Transverse colon (tissue), 4 donors: ENCODE data around the gene MLLT10. TPM values are rescaled to one million over a fixed set of nuclear protein-coding genes. Genes with fewer than 3 reads are reported as not detected.
A peak's percentile ranks its signal among the peaks of the same experiment; 100 is the strongest.

Source experiments
- DNase-seq: peaks from one replicate; pipeline ENCODE4 v3.0.0-alpha.2; 2019
- H3K27ac ChIP-seq, 4 donors: fragments of 200-600 bp; sonication (generic); 2 replicates each; pipeline ENCODE4 v1.5.1; 2016 to 2018; ENCODE audit warnings: inconsistent platforms in 4 of 4
- H3K27me3 ChIP-seq: fragments of 200-600 bp; sonication (generic); 2 replicates; pipeline ENCODE4 v1.5.1; 2017; ENCODE audit warnings: inconsistent platforms
- H3K36me3 ChIP-seq, 4 donors: fragments of 200-600 bp; sonication (generic); 2 replicates each; pipeline ENCODE4 v1.5.1; 2017 to 2019; ENCODE audit warnings: inconsistent platforms in 4 of 4
- H3K4me1 ChIP-seq, 4 donors: fragments of 200-600 bp; sonication (generic); 2 replicates each; pipeline ENCODE4 v1.5.1; 2017 to 2020; ENCODE audit warnings: inconsistent platforms in 4 of 4
- H3K4me3 ChIP-seq, 4 donors: fragments of 200-600 bp; sonication (generic); 1 replicate in 1 of 4; 2 replicates in 3 of 4; pipeline versions ENCODE4 v1.5.1 to v1.6.1; 2017 to 2019; ENCODE audit warnings: inconsistent platforms in 4 of 4
- H3K9me3 ChIP-seq, 2 donors: fragments of 200-600 bp; sonication (generic); 2 replicates each; pipeline ENCODE4 v1.5.1; 2017 to 2019; ENCODE audit warnings: inconsistent platforms in 2 of 2
- CTCF ChIP-seq, 5 experiments: fragments of 200-600 bp in 3 of 5; fragments of 450-650 bp in 2 of 5; sonication (generic) in 3 of 5; IDR thresholded peaks; 1 replicate in 2 of 5; 2 replicates in 3 of 5; pipeline ENCODE4 v1.5.1; 2016 to 2017; ENCODE audit warnings: antibody characterized with exemption in 5 of 5, inconsistent platforms in 3 of 5, mild to moderate bottlenecking in 2 of 5, moderate library complexity in 1 of 5
- EP300 ChIP-seq: sonication (generic); formaldehyde crosslinking; IDR thresholded peaks from one replicate; pipeline ENCODE4 v1.6.1; 2017; ENCODE audit warnings: antibody characterized with exemption, low read depth
- POLR2A ChIP-seq: fragments of 450-650 bp; IDR thresholded peaks from one replicate; pipeline ENCODE4 v1.6.1; 2016; ENCODE audit warnings: antibody characterized with exemption, mild to moderate bottlenecking, moderate library complexity
- POLR2AphosphoS5 ChIP-seq, 3 donors: sonication (generic); formaldehyde crosslinking; IDR thresholded peaks; one replicate each; pipeline ENCODE4 v1.6.1; 2016; ENCODE audit warnings: antibody characterized with exemption in 3 of 3
- WGBS, 2 donors: methylation state at CpG; one replicate each; pipeline ENCODE4 v1.1.5; 2018; ENCODE audit warnings: low coverage in 1 of 2; 5-methylcytosine and 5-hydroxymethylcytosine counted together
- in situ Hi-C, 4 donors: fragments of 200-750 bp; cut with MboI; loops; one replicate each; pipeline versions ENCODE4 v1.15.0 to v1.15.1; 2017; ENCODE audit warnings: low sequenced_read_pairs in 3 of 4, low pct_ligation_motif_present in 1 of 4, low pct_unique_long_range_greater_than_20kb in 1 of 4
- intact Hi-C: fragments of 100-400 bp; cut with DNase I; formaldehyde crosslinking; loops from one replicate; pipeline ENCODE4 v1.15.1; 2023; ENCODE audit warnings: low total_unique reads
- total RNA-seq, 4 donors: library from RNA; depleted of rRNA; stranded (reverse); fragments of >200 nt; gene quantifications; one replicate each; pipeline ENCODE4 v1.1.0, GENCODE V29; 2016

Gene MLLT10
- total RNA-seq, 4 donors from 2014 or later = 12.0 to 43.0 (median 28.5) TPM

DNA sequence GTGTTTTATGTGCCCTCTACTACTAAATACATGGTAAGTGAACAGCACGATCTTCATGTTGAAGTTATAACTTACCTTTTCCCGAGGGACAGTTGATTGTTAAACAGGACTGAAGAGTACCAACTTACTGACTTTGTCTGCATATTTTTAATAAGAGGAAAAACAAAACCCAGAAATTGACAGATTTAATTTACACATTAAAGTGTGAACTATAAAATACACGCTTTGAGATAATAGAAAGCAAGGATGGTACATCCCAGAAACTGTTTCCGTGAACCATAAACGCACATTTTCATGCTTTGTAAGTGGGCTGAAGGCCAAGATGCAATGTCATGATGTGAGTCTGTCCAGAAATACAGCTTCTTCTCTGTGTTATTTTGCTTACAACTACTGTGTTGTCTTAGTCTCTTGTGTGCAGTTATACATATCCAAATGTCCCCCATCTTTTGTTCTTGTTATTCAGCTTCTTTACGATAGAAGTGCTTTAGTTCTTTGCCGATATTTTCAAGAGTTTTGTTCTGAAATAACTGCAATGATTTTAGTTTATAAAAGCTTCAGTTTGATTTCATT is 190.1 kb downstream of the MLLT10 start:
- TF ChIP-seq POLR2AphosphoS5 (IDR thresholded peaks at IDR 0.05) (peak in 1 of 3 donors; percentile 7), EP300 (no peak)
- no peak for DNase-seq
- in situ Hi-C loops = loop anchor here in 2 of 4 donors (10.0 kb wide), 2 partner anchors 219 to 229 kb away; no protein-coding TSS in a partner anchor
- no peaks in the 10 kb centered on the region for H3K9me3 ChIP-seq
- no peaks in the 10 kb centered on the region for H3K36me3 ChIP-seq
- no peak overlapping the region for H3K4me3 ChIP-seq
- WGBS, 2 donors = 52 to 56% methylated on average over 7 of the region's 7 CpGs
- H3K27ac ChIP-seq = peak overlapping the region in 1 of 4 donors; percentile 49
- peaks cover 12 to 35% (median 24%) of the 10 kb centered on the region in 4 donors for H3K4me1 ChIP-seq
- intact Hi-C loops = no loop called here
- no peaks in the 10 kb centered on the region for H3K27me3 ChIP-seq

- Histone ChIP-seq H3K4me3 (no peak overlapping the region), H3K4me1 (peaks cover 12 to 35% (median 24%) of the 10 kb centered on the region in 4 donors), H3K27ac (peak overlapping the region in 2 of 4 donors; percentile 7 to 49), H3K9me3 (no peaks in the 10 kb centered on the region), H3K27me3 (no peaks in the 10 kb centered on the region), H3K36me3 (no peaks in the 10 kb centered on the region)
- in situ Hi-C loops = loop anchor here in 2 of 4 donors (10.0 to 25.0 kb wide), 3 partner anchors 220 to 438 kb away; no protein-coding TSS in a partner anchor
- peak; percentile 89 for DNase-seq
- TF ChIP-seq EP300 (no peak), POLR2AphosphoS5 (IDR thresholded peaks at IDR 0.05) (peak; percentile 76 to 82 (median 81))
- intact Hi-C loops = no loop called here
- 0 to 10% methylated on average over 3 to 4 of the region's 4 CpGs for WGBS, 2 donors
Measured at GRCh38 chr10:21724687-21725367, 190.8 kb downstream of the MLLT10 start.

DNA sequence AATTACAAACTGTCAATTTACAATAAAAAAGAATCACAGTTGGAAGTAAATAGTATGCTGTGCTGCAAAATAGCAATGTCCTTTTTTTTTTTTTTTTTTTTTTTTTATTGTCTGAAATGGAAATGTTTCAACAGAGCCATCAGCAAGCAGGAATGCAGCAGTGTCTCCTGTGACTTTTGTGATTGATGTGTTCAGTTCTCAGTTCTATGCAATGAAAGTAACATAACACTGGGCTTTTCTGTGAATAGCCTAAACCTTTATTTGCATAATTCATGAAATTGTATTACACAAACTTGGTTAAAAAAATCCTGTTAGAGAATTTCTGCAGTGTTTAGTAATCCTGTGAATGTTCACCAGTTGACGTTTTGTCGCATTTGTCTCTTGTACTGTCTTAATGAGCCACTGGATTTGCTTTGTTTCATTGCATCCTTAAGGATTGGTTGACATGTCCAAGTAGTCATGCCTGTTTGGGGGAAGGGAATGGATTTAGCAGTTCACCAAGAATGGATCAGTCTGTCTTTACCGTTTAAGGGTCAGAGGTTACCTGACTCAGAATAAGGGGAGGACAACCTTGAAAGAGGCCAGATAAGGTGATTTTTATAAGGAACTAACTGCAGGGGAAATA is 192.7 kb downstream of the MLLT10 start:
- Histone ChIP-seq H3K27me3 (no peaks in the 10 kb centered on the region), H3K4me1 (peaks cover 12 to 35% (median 24%) of the 10 kb centered on the region in 4 donors), H3K36me3 (no peaks in the 10 kb centered on the region), H3K9me3 (no peaks in the 10 kb centered on the region), H3K4me3 (no peak overlapping the region), H3K27ac (no peak overlapping the region)
- intact Hi-C loops (no loop called here), in situ Hi-C loops (loop anchor here in 2 of 4 donors (10.0 to 25.0 kb wide), 3 partner anchors 222 to 439 kb away; no protein-coding TSS in a partner anchor)
- DNase-seq = no peak
- WGBS, 2 donors = 68 to 77% methylated on average over 3 of the region's 3 CpGs
- TF ChIP-seq CTCF (IDR thresholded peaks at IDR 0.05) = no peak
- no peak for TF ChIP-seq POLR2A
- no peak for TF ChIP-seq EP300
- no peak for TF ChIP-seq POLR2AphosphoS5 (IDR thresholded peaks at IDR 0.05)

GRCh38 chr10:21727452-21728168 is 193.6 kb downstream of the MLLT10 start:
- no peaks in the 10 kb centered on the region for H3K36me3 ChIP-seq
- WGBS, 2 donors = 38 to 49% methylated on average over 7 to 13 of the region's 13 CpGs
- no peaks in the 10 kb centered on the region for H3K9me3 ChIP-seq
- H3K4me1 ChIP-seq = peaks cover 12 to 35% (median 24%) of the 10 kb centered on the region in 4 donors
- intact Hi-C loops (no loop called here), in situ Hi-C loops (loop anchor here in 2 of 4 donors (10.0 to 25.0 kb wide), 3 partner anchors 223 to 440 kb away; no protein-coding TSS in a partner anchor)
- no peaks in the 10 kb centered on the region for H3K27me3 ChIP-seq
- TF ChIP-seq POLR2AphosphoS5 (IDR thresholded peaks at IDR 0.05) = no peak
- no peak for TF ChIP-seq POLR2A
- TF ChIP-seq CTCF (IDR thresholded peaks at IDR 0.05) = no peak
- TF ChIP-seq EP300 = no peak
- H3K27ac ChIP-seq = no peak overlapping the region
- peak; percentile 49 for DNase-seq
- no peak overlapping the region for H3K4me3 ChIP-seq
